ENCODE results near the gene ACP5. TPM values are rescaled to one million over a fixed set of nuclear protein-coding genes. Genes with fewer than 3 reads are reported as not detected.
"Not testable (repeated sequence)": the region's sequence is repeated elsewhere in the genome, so short reads cannot be mapped to it uniquely, and the experiment has no call there.

The ACP5 gene
- total RNA-seq, 2 donors from 2014 or later: 23.3 to 59.3 TPM

DNA sequence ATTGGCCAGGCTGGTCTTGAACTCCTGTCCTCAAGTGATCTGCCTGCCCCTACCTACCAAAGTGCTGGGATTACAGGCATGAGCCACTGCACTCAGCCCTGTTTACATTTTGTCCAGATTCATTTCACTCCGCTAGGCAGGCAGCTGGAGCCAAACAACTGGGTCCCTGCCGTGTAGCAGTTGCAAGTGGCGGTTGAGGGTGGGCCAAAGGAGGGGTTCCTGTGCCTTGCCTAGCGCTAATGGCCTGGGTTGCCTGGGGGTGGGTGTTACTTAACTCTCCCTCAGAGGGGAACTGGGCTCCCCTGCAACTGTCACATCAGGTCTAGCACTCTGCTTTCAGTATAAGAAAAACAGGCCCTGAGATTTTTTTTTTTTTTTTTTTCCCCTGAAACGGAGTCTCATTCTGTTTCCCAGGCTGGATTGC, 7.4 kb downstream of the ACP5 start:
- Histone ChIP-seq H3K27me3 (replicated peaks; ENCODE audit: insufficient read depth) (no peaks in the 10 kb centered on the region), H3K4me1 (replicated peaks) (no peaks in the 10 kb centered on the region), H3K4me3 (no peak overlapping the region), H3K9me3 (no peaks in the 10 kb centered on the region), H3K36me3 (no peaks in the 10 kb centered on the region), H3K27ac (no peak overlapping the region)
- intact Hi-C loops (cut with DNase I): no loop called here
- no peak for DNase-seq (ENCODE audit: low spot score)
- TF ChIP-seq POLR2AphosphoS5 (IDR thresholded peaks at IDR 0.05) (no peak), POLR2A (IDR thresholded peaks at IDR 0.05) (no peak)
- TF ChIP-seq, protein P1, sequence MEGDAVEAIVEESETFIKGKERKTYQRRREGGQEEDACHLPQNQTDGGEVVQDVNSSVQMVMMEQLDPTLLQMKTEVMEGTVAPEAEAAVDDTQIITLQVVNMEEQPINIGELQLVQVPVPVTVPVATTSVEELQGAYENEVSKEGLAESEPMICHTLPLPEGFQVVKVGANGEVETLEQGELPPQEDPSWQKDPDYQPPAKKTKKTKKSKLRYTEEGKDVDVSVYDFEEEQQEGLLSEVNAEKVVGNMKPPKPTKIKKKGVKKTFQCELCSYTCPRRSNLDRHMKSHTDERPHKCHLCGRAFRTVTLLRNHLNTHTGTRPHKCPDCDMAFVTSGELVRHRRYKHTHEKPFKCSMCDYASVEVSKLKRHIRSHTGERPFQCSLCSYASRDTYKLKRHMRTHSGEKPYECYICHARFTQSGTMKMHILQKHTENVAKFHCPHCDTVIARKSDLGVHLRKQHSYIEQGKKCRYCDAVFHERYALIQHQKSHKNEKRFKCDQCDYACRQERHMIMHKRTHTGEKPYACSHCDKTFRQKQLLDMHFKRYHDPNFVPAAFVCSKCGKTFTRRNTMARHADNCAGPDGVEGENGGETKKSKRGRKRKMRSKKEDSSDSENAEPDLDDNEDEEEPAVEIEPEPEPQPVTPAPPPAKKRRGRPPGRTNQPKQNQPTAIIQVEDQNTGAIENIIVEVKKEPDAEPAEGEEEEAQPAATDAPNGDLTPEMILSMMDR (IDR thresholded peaks at IDR 0.05): no peak
- 62% methylated on average over 5 of the region's 5 CpGs for WGBS

DNA sequence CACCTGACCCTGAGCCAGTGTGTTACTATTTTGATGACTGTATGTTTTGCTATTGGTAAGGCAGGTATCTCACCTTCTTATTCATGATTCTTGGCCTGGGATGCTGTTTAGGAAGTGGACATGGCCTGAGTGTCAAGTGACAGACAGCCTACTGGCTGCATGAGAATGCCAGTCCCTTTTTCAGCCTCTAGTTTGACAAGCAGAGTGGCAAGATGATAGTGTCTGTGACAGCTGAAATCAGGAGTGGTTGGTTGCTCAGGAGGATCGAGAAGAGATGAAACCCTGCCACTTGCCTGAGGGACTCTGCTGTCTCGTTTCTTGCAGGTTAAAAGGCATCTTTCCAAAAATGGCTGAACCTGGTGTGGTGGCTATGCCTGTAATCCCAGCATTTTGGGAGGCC, 11.3 kb downstream of the ACP5 start:
- DNase-seq (ENCODE audit: low spot score): no peak
- TF ChIP-seq, protein P1 (IDR thresholded peaks at IDR 0.05): no peak
- no peak for TF ChIP-seq POLR2A (IDR thresholded peaks at IDR 0.05)
- no peak for TF ChIP-seq POLR2AphosphoS5 (IDR thresholded peaks at IDR 0.05)
- Histone ChIP-seq H3K27ac (no peak overlapping the region), H3K4me1 (replicated peaks) (no peaks in the 10 kb centered on the region), H3K9me3 (no peaks in the 10 kb centered on the region), H3K36me3 (no peaks in the 10 kb centered on the region), H3K27me3 (replicated peaks; ENCODE audit: insufficient read depth) (no peaks in the 10 kb centered on the region), H3K4me3 (no peak overlapping the region)
- intact Hi-C loops (cut with DNase I): no loop called here
- WGBS: 73% methylated on average over 2 of the region's 2 CpGs

DNA sequence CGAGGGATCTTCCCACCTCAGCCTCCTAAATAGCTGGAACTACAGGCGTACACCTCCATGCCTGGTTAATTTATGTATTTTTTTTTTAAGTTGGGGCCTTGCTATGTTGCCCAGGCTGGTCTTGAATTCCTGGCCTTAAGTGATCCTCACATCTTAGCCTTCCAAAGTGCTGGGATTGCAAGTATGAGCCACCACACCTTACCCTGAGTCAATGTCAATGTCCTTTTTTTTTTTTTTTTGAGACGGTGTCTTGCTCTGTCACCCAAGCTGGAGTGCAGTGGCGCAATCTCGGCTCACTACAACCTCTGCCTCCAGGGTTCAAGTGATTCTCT, 11.8 kb downstream of the ACP5 start:
- H3K9me3 ChIP-seq; H3K27me3 ChIP-seq (replicated peaks; ENCODE audit: insufficient read depth); H3K36me3 ChIP-seq; H3K27ac ChIP-seq; H3K4me1 ChIP-seq (replicated peaks); DNase-seq (ENCODE audit: low spot score); H3K4me3 ChIP-seq; intact Hi-C loops (cut with DNase I): not testable (repeated sequence)
- WGBS: 91% methylated on average over 5 of the region's 5 CpGs

DNA sequence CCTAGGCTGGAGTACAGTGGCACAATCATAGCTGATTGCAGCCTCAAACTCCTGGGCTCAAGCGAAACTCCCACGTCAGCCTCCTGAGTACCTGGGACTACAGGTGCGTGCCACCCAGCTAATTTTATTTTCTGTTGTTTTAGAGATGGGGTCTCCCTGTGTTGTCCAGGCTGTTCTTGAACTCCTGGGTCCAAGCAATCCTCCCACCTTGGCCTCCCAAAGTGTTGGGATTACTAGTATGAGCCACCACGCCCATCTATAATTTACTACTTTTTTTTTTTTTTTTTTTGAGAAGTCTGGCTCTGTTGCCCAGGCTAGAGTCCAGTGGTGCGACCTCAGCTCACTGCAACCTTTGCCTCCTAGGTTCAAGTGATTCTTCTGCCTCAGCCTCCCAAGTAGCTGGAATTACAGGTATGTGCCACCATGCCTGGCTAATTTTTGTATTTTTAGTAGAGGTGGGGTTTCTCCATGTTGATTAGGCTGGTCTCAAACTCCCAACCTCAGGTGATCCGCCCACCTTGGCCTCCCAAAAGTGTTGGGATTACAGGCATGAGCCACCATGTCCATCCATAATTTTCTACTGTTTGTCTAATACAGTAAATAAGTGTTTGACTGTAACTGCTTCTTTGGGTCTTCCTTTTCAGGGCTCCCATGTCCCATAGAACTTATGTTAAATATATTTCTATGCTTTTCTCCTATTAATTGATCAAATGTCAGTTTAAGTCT, 13.2 kb downstream of the ACP5 start:
- H3K27ac ChIP-seq; intact Hi-C loops (cut with DNase I); H3K9me3 ChIP-seq; DNase-seq (ENCODE audit: low spot score); H3K4me1 ChIP-seq (replicated peaks); H3K27me3 ChIP-seq (replicated peaks; ENCODE audit: insufficient read depth); H3K4me3 ChIP-seq; H3K36me3 ChIP-seq: not testable (repeated sequence)
- WGBS: 93% methylated on average over 6 of the region's 6 CpGs

DNA sequence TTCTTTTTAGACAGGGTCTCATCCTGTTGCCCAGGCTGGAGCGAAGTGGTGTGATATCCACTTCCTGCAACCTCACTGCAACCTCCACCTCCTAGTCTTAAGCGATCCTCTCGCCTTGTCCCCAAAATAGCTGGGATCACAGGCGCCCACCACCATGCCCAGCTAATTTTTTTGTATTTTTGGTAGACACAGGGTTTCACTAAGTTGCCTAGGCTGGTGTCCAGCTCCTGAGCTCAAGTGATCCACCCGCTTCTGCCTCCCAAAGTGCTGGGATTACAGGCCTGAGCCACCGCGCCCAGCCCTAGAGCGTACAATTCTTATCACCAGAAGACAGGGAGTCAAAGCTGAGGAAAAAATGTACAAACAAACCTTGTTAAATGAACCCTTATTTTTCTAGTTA, 13.9 kb downstream of the ACP5 start:
- no peak for TF ChIP-seq POLR2A (IDR thresholded peaks at IDR 0.05)
- no peak for TF ChIP-seq POLR2AphosphoS5 (IDR thresholded peaks at IDR 0.05)
- TF ChIP-seq, protein P1 (IDR thresholded peaks at IDR 0.05): no peak
- no peaks in the 10 kb centered on the region for H3K27me3 ChIP-seq (replicated peaks; ENCODE audit: insufficient read depth)
- H3K4me1 ChIP-seq (replicated peaks): no peaks in the 10 kb centered on the region
- H3K27ac ChIP-seq: no peak overlapping the region
- WGBS: 95% methylated on average over 8 of the region's 8 CpGs
- no peaks in the 10 kb centered on the region for H3K9me3 ChIP-seq
- intact Hi-C loops (cut with DNase I): no loop called here
- no peak for DNase-seq (ENCODE audit: low spot score)
- H3K4me3 ChIP-seq: no peak overlapping the region
- no peaks in the 10 kb centered on the region for H3K36me3 ChIP-seq

DNA sequence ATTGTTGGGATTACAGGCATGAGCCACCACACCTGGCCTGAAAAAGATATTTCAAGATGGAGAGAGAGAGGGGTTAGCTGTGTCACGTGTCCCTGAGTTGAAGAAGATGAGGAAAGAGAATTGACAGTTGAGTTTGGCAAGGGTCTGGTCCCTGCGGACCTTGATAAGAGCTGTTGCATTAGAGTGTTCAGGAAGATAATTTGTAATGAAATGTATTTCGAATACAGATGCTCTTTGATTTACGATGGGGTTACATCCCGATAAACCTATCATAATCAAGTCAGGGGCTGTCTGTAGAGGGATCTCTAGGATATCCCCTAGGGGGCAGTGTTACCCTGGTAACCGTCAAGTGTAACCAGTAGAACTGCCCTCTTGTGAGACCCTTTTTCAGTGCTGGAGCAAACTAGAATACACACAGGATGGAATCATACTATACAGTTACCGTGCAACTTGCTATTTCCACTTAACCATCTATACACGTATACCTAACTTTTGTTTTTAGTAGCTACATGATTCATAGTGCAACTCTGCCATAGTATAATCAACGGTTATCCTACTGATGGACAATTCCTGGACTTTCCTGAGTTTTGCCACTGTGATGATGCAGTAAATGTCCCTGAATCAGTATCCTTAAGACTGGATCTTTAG, 16.9 kb downstream of the ACP5 start:
- WGBS: 13% methylated on average over 9 of the region's 9 CpGs
- H3K4me3 ChIP-seq: no peak overlapping the region
- H3K4me1 ChIP-seq (replicated peaks): peaks cover 11% of the 10 kb centered on the region

More for the DNA sequence above, 16.9 kb downstream of the ACP5 start:
- no peaks in the 10 kb centered on the region for H3K27me3 ChIP-seq (replicated peaks; ENCODE audit: insufficient read depth)
- no peak overlapping the region for H3K27ac ChIP-seq
- no peaks in the 10 kb centered on the region for H3K9me3 ChIP-seq
- intact Hi-C loops (cut with DNase I): no loop called here
- peak; percentile 42 for DNase-seq (ENCODE audit: low spot score)
- no peaks in the 10 kb centered on the region for H3K36me3 ChIP-seq
- peak; percentile 42 for TF ChIP-seq POLR2AphosphoS5 (IDR thresholded peaks at IDR 0.05)
- TF ChIP-seq, protein P1 (IDR thresholded peaks at IDR 0.05): peak in 3 of 4 experiments; percentile 64 to 68 (median 68)
- TF ChIP-seq POLR2A (IDR thresholded peaks at IDR 0.05): no peak
